Panc1 (cell line): ENCODE results near the gene LRRC45. TPM values are rescaled to one million over a fixed set of nuclear protein-coding genes. Genes with fewer than 3 reads are reported as not detected.

Experiments
- ATAC-seq: fragments of 200-7000 bp; cut with Tn5 transposase; 2 replicates; pipeline ENCODE4 v1.9.1; 2020; ENCODE audit warnings: mild to moderate bottlenecking, moderate library complexity
- BruUV-seq: library from RNA; stranded (reverse); fragments of 400-500 nt; replicated peaks from 2 replicates; lab custom pipeline; 2021; lab: Mats Ljungman, UMichigan
- CTCF ChIA-PET: fragments of 300-600 bp; sonication (Branson Sonifier 250); formaldehyde crosslinking; loops from one replicate; lab custom pipeline; 2022; ENCODE audit warnings: antibody characterized with exemption; lab: Charles Lee
- POLR2A ChIA-PET: fragments of 300-600 bp; sonication (Branson Sonifier 250); formaldehyde crosslinking; loops from one replicate; lab custom pipeline; 2022; ENCODE audit warnings: antibody characterized with exemption; lab: Charles Lee
- DNase-seq: peaks from one replicate; pipeline ENCODE4 v3.0.0-alpha.2; 2010; ENCODE audit warnings: low read depth, low spot score
- H3K27ac ChIP-seq: 2 replicates; pipeline ENCODE4 v1.5.1; 2011; ENCODE audit warnings: mild to moderate bottlenecking, low read length, inconsistent platforms
- H3K27me3 ChIP-seq: fragments of 200-500 bp; sonication (Bioruptor generic); 2 replicates; pipeline ENCODE4 v1.6.0; 2014; ENCODE audit warnings: low read length, inconsistent platforms; ENCODE audit not compliant: control insufficient read depth, insufficient read depth
- H3K36me3 ChIP-seq: fragments of 200-500 bp; sonication (Bioruptor generic); 2 replicates; pipeline ENCODE4 v1.5.1; 2014; ENCODE audit warnings: inconsistent platforms, mild to moderate bottlenecking, low read length, moderate library complexity; ENCODE audit not compliant: control insufficient read depth, insufficient read depth
- H3K4me1 ChIP-seq: 2 replicates; pipeline ENCODE4 v1.5.1; 2011; ENCODE audit warnings: inconsistent platforms, mild to moderate bottlenecking, low read length, moderate library complexity; ENCODE audit not compliant: control insufficient read depth, insufficient read depth
- H3K4me3 ChIP-seq, 2 experiments: 2 replicates each; pipeline ENCODE4 v1.5.1; 2011 to 2012; ENCODE audit warnings: low read depth in 2 of 2, low read length in 2 of 2, mild to moderate bottlenecking in 2 of 2, inconsistent platforms in 1 of 2, moderate library complexity in 1 of 2
- H3K9me3 ChIP-seq: fragments of 200-500 bp; sonication (Bioruptor generic); 2 replicates; pipeline ENCODE4 v1.5.1; 2014; ENCODE audit warnings: low read depth, mild to moderate bottlenecking, inconsistent platforms, low read length, moderate library complexity; ENCODE audit not compliant: control insufficient read depth, insufficient read depth
- CTCF ChIP-seq: fragments of 450-650 bp; IDR thresholded peaks from 2 replicates; pipeline ENCODE4 v1.5.1; 2017; ENCODE audit warnings: mild to moderate bottlenecking
- POLR2AphosphoS5 ChIP-seq: IDR thresholded peaks from 2 replicates; pipeline ENCODE4 v1.6.1; 2012; ENCODE audit warnings: mild to moderate bottlenecking, low read depth, low read length, moderate library complexity
- REST ChIP-seq, 2 experiments: IDR thresholded peaks; 2 replicates each; pipeline ENCODE4 v1.6.1; 2011 to 2012; ENCODE audit warnings: low read depth in 2 of 2, control low read depth in 1 of 2, low read length in 1 of 2, mild to moderate bottlenecking in 1 of 2, moderate library complexity in 1 of 2; ENCODE audit not compliant: insufficient read depth in 1 of 2
- SIN3A ChIP-seq: IDR thresholded peaks from 2 replicates; pipeline ENCODE4 v1.6.1; 2012; ENCODE audit warnings: low read depth, mild to moderate bottlenecking, low read length, moderate library complexity, borderline replicate concordance; ENCODE audit not compliant: insufficient read depth
- TCF7L2 ChIP-seq: IDR thresholded peaks from 2 replicates; pipeline ENCODE4 v1.6.1; 2011; ENCODE audit warnings: mild to moderate bottlenecking, low read depth, low read length, inconsistent platforms
- in situ Hi-C: cut with HindIII; loops from 2 replicates; pipeline ENCODE4 v1.10.0; 2016; ENCODE audit warnings: low sequenced_read_pairs, low pct_unique_long_range_greater_than_20kb
- intact Hi-C: fragments of 100-400 bp; cut with micrococcal nuclease; formaldehyde crosslinking; loops from one replicate; pipeline ENCODE4 v1.10.0; 2022; ENCODE audit not compliant: unreplicated experiment
- total RNA-seq: library from RNA; stranded (reverse); gene quantifications from one replicate; pipeline ENCODE4 v1.2.1, GENCODE V29; 2021; ENCODE audit not compliant: unreplicated experiment

Gene LRRC45
- total RNA-seq, 1 experiment from 2014 or later, result 29.9 TPM

DNA sequence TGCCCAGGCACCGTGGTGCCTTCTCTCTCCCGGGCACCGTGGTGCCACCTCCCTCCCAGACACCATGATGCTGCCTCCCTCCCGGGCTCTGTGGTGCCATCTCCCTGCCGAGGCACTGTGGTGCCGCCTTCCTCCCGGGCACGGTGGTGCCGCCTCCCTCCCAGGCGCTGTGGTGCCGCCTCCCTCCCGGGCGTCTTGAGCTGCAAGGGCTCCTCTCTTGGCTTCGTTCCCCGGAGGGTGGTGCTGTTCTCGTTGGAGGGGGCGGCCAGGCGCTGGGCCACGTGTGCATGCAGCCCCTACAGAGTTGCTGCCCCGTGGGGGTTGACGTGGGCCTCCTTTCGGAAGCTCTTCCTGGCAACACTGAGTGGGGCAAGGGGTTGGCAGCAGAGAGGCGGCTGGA lies 8.7 kb upstream of the LRRC45 start:
- CTCF ChIA-PET, result no interaction called here
- TF ChIP-seq POLR2AphosphoS5 (no peak), SIN3A (no peak)
- Histone ChIP-seq H3K9me3 (no peaks in the 10 kb centered on the region), H3K36me3 (no peaks in the 10 kb centered on the region), H3K4me1 (peaks cover 22% of the 10 kb centered on the region), H3K27ac (no peak overlapping the region), H3K4me3 (no peak overlapping the region), H3K27me3 (no peaks in the 10 kb centered on the region)
- DNase-seq (no peak), ATAC-seq (no peak)
- POLR2A ChIA-PET, result no interaction called here
- intact Hi-C loops (no loop called here), in situ Hi-C loops (no loop called here)
- BruUV-seq, result no TSS peak

DNA sequence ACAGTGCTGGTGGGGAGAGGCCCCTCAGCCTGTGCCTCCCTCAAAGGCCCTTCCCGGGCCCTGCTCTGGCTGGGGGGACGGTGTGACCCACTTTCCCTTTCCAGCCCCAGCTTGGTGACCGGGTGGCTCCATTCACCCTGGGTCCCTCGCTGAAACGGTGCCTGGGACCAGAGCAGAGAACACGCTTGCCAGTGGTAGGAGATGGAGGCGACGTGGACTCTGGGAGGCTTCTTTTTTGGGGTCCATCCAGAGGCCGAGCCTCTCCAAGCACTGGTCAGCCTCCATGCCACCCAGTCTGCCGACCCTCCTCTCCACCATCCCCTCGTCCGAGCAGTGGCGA lies 8.2 kb upstream of the LRRC45 start:
- TF ChIP-seq TCF7L2 (no peak), CTCF (no peak), REST (IDR thresholded peaks at IDR 0.05; ENCODE audit: insufficient read depth in 1 of 2, low read depth in 2 of 2, low read length in 1 of 2) (no peak), SIN3A (no peak), POLR2AphosphoS5 (no peak)
- ChIA-PET CTCF (no interaction called here), POLR2A (no interaction called here)
- Histone ChIP-seq H3K4me3 (no peak overlapping the region), H3K27ac (no peak overlapping the region), H3K36me3 (no peaks in the 10 kb centered on the region), H3K9me3 (no peaks in the 10 kb centered on the region), H3K27me3 (no peaks in the 10 kb centered on the region), H3K4me1 (peaks cover 22% of the 10 kb centered on the region)
- in situ Hi-C loops, result no loop called here
- intact Hi-C loops, result no loop called here
- BruUV-seq, result no TSS peak
- ATAC-seq (no peak), DNase-seq (no peak)

DNA sequence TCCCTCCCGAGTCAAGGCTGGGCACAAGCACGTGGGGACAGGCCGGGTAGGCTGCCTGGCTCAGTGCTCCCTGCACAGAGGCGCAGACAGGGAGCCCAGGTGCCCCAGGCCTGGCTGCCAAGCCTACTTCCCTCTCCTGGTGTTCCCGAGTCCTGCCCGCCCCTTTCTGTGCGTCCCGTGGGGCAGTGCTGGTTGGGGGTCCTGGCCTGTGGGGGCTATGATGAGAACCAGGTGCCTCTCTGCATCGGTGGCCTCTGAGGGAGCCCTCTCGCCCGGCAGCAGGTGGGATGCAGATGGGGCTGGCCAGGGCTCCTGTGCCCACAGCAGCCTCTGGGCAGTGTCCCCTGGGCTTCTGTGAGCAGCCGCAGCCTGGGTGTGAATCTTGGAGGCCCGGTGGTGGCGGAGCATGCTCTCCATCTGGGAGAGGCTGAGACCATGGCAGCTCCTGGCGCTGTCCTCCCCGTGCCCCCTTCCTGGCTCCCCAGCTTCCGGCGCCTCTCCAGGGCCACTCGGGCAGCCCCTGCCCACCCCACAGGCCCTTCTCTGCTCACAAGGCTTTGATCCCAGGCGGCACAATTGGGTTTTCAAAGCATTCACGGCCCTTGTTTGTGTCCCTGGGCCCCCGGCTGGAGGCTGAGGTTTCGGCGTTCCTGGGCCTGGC lies 7.7 kb upstream of the LRRC45 start:
- CTCF ChIA-PET, result interaction anchor here (0.6 kb wide), 1 partner anchor 65 kb away, joined by 6 read pairs; no protein-coding TSS in a partner anchor
- in situ Hi-C loops, result no loop called here
- no peak for TF ChIP-seq CTCF
- TF ChIP-seq REST (IDR thresholded peaks at IDR 0.05; ENCODE audit: insufficient read depth in 1 of 2, low read depth in 2 of 2, low read length in 1 of 2), result no peak
- TF ChIP-seq SIN3A, result no peak
- no peak for TF ChIP-seq TCF7L2
- no peak for TF ChIP-seq POLR2AphosphoS5
- H3K27ac ChIP-seq, result no peak overlapping the region
- POLR2A ChIA-PET, result no interaction called here
- no peak for ATAC-seq
- intact Hi-C loops, result no loop called here
- no peaks in the 10 kb centered on the region for H3K27me3 ChIP-seq
- no peaks in the 10 kb centered on the region for H3K36me3 ChIP-seq
- BruUV-seq, result no TSS peak
- H3K4me1 ChIP-seq, result peaks cover 27% of the 10 kb centered on the region
- H3K9me3 ChIP-seq, result no peaks in the 10 kb centered on the region
- DNase-seq, result no peak
- H3K4me3 ChIP-seq, result no peak overlapping the region
